Loucy (cell line): Measurements from ENCODE around the gene USP22.

Source experiments
- H2AFZ ChIP-seq: fragments of 200-600 bp; sonication (generic); 2 replicates; pipeline ENCODE4 v1.6.0; 2016; ENCODE audit warnings: antibody characterized with exemption, mild to moderate bottlenecking, low read length, moderate library complexity
- H3F3A ChIP-seq: fragments of 200-600 bp; 2 replicates; pipeline ENCODE4 v1.6.0; 2016; ENCODE audit warnings: antibody characterized with exemption, low read depth, mild to moderate bottlenecking
- H3K27me3 ChIP-seq: fragments of 200-600 bp; sonication (generic); 2 replicates; pipeline ENCODE4 v1.6.1; 2014; ENCODE audit warnings: low read length, mild to moderate bottlenecking; ENCODE audit not compliant: insufficient read depth, poor library complexity, severe bottlenecking
- H3K36me3 ChIP-seq: fragments of 200-600 bp; sonication (generic); 2 replicates; pipeline ENCODE4 v1.6.1; 2016; ENCODE audit warnings: low read length; ENCODE audit not compliant: insufficient read depth
- H3K4me1 ChIP-seq: fragments of 200-600 bp; sonication (generic); 2 replicates; pipeline ENCODE4 v1.5.1; 2014; ENCODE audit warnings: low read length, mild to moderate bottlenecking; ENCODE audit not compliant: insufficient read depth, poor library complexity, severe bottlenecking
- H3K4me2 ChIP-seq: fragments of 200-600 bp; sonication (generic); 2 replicates; pipeline ENCODE4 v1.6.0; 2014; ENCODE audit warnings: antibody characterized with exemption, low read length, low read depth, mild to moderate bottlenecking; ENCODE audit not compliant: poor library complexity, severe bottlenecking
- H3K4me3 ChIP-seq: fragments of 200-600 bp; sonication (generic); 2 replicates; pipeline ENCODE4 v1.5.1; 2014; ENCODE audit warnings: low read length, mild to moderate bottlenecking, mixed read lengths; ENCODE audit not compliant: poor library complexity, severe bottlenecking
- H3K79me2 ChIP-seq: fragments of 200-600 bp; sonication (generic); 2 replicates; pipeline ENCODE4 v1.6.1; 2014; ENCODE audit warnings: low read length; ENCODE audit not compliant: insufficient read depth
- H3K9ac ChIP-seq: fragments of 200-600 bp; sonication (generic); 2 replicates; pipeline ENCODE4 v1.6.0; 2014; ENCODE audit warnings: mild to moderate bottlenecking, low read depth, low read length, moderate library complexity; ENCODE audit not compliant: poor library complexity, severe bottlenecking
- H3K9me2 ChIP-seq: fragments of 200-600 bp; sonication (generic); replicated peaks from 2 replicates; pipeline ENCODE4 v1.6.1; 2016; ENCODE audit warnings: low read depth, low read length, mixed read lengths
- H3K9me3 ChIP-seq: fragments of 200-600 bp; sonication (generic); 2 replicates; pipeline ENCODE4 v1.6.1; 2014; ENCODE audit warnings: mild to moderate bottlenecking, antibody characterized with exemption, low read length, low read depth; ENCODE audit not compliant: insufficient read depth
- H4K20me1 ChIP-seq: fragments of 200-600 bp; sonication (generic); 2 replicates; pipeline ENCODE4 v1.6.0; 2014; ENCODE audit warnings: antibody characterized with exemption, low read length, mild to moderate bottlenecking; ENCODE audit not compliant: insufficient read depth, poor library complexity, severe bottlenecking
- EZH2phosphoT487 ChIP-seq: fragments of 200-600 bp; IDR thresholded peaks from 2 replicates; pipeline ENCODE4 v1.6.1; 2018; ENCODE audit warnings: antibody characterized with exemption, mild to moderate bottlenecking, moderate library complexity, borderline replicate concordance
- TF ChIP-seq, protein P1 (sequence below): fragments of 200-600 bp; sonication (generic); conservative IDR thresholded peaks from 2 replicates; pipeline ENCODE4 v1.5.1; 2014; ENCODE audit warnings: mild to moderate bottlenecking, antibody characterized with exemption, low read length

USP22 gene

GRCh38 chr17:21036361-21036881 is 6.4 kb downstream of the USP22 start:
- peak overlapping the region; percentile 89 for H3K4me3 ChIP-seq
- peak overlapping the region; percentile 33 for H3K9ac ChIP-seq
- H3F3A ChIP-seq, result 0 out of 2 replicates have a peak, but pooled peaks cover 10% of the 10 kb centered on the region
- peaks cover 65% of the 10 kb centered on the region for H3K4me1 ChIP-seq
- H4K20me1 ChIP-seq, result peaks cover 99% of the 10 kb centered on the region
- H2AFZ ChIP-seq, result no peak overlapping the region
- peak overlapping the region; percentile 94 for H3K4me2 ChIP-seq
- peaks cover 100% of the 10 kb centered on the region for H3K79me2 ChIP-seq
- peaks cover 25% of the 10 kb centered on the region; the same call in 1 of the 2 replicates for H3K36me3 ChIP-seq
- no peaks in the 10 kb centered on the region for H3K27me3 ChIP-seq
- H3K9me2 ChIP-seq, result no peaks in the 10 kb centered on the region
- H3K9me3 ChIP-seq, result no peaks in the 10 kb centered on the region
- no peak for TF ChIP-seq EZH2phosphoT487
- TF ChIP-seq, protein P1, sequence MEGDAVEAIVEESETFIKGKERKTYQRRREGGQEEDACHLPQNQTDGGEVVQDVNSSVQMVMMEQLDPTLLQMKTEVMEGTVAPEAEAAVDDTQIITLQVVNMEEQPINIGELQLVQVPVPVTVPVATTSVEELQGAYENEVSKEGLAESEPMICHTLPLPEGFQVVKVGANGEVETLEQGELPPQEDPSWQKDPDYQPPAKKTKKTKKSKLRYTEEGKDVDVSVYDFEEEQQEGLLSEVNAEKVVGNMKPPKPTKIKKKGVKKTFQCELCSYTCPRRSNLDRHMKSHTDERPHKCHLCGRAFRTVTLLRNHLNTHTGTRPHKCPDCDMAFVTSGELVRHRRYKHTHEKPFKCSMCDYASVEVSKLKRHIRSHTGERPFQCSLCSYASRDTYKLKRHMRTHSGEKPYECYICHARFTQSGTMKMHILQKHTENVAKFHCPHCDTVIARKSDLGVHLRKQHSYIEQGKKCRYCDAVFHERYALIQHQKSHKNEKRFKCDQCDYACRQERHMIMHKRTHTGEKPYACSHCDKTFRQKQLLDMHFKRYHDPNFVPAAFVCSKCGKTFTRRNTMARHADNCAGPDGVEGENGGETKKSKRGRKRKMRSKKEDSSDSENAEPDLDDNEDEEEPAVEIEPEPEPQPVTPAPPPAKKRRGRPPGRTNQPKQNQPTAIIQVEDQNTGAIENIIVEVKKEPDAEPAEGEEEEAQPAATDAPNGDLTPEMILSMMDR, result no peak

DNA sequence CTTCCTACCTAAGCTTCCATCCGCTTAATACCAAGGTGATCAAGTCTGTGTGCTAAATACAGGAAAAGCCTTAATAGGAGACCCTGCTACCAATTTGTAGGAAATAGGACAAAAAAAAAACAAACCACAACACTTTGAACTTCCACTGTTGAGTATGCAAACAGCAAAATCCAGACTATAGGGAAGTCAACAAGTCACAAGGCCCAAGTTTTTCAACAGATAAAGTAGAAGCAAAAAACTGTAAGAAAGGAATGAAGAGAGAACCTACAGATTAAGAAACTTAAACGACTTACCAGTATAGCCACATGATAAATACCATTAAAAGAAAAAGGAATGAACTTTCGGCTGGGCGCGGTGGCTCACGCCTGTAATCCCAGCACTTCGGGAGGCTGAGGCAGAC is 7.4 kb downstream of the USP22 start:
- peaks cover 25% of the 10 kb centered on the region; the same call in 1 of the 2 replicates for H3K36me3 ChIP-seq
- H3K4me1 ChIP-seq, result peaks cover 62% of the 10 kb centered on the region
- peak overlapping the region; percentile 55 for H3K9ac ChIP-seq
- peaks cover 99% of the 10 kb centered on the region for H4K20me1 ChIP-seq
- 0 out of 2 replicates have a peak, but pooled peaks cover 10% of the 10 kb centered on the region for H3F3A ChIP-seq
- peaks cover 100% of the 10 kb centered on the region for H3K79me2 ChIP-seq
- peak overlapping the region; percentile 89 for H3K4me3 ChIP-seq
- no peaks in the 10 kb centered on the region for H3K9me2 ChIP-seq
- H3K27me3 ChIP-seq, result no peaks in the 10 kb centered on the region
- no peak overlapping the region for H2AFZ ChIP-seq
- H3K9me3 ChIP-seq, result no peaks in the 10 kb centered on the region
- TF ChIP-seq, protein P1, result no peak
- TF ChIP-seq EZH2phosphoT487, result no peak
- H3K4me2 ChIP-seq, result peak overlapping the region; percentile 94

GRCh38 chr17:21034340-21035235 is 8.2 kb downstream of the USP22 start:
- no peaks in the 10 kb centered on the region for H3K9me2 ChIP-seq
- peaks cover 99% of the 10 kb centered on the region for H4K20me1 ChIP-seq
- TF ChIP-seq, protein P1, result no peak
- no peak for TF ChIP-seq EZH2phosphoT487
- H3K27me3 ChIP-seq, result no peaks in the 10 kb centered on the region
- H3K9ac ChIP-seq, result peak overlapping the region; percentile 55
- H3K4me3 ChIP-seq, result peak overlapping the region; percentile 89
- no peaks in the 10 kb centered on the region for H3K9me3 ChIP-seq
- peak overlapping the region; percentile 94 for H3K4me2 ChIP-seq
- H3F3A ChIP-seq, result 0 out of 2 replicates have a peak, but pooled peaks cover 10% of the 10 kb centered on the region
- H3K4me1 ChIP-seq, result peaks cover 56% of the 10 kb centered on the region
- H3K36me3 ChIP-seq, result peaks cover 27% of the 10 kb centered on the region; the same call in 1 of the 2 replicates
- H3K79me2 ChIP-seq, result peaks cover 100% of the 10 kb centered on the region
- H2AFZ ChIP-seq, result no peak overlapping the region
